B cell (primary cell): Measurements from ENCODE around the gene EVL.

Experiments
- CTCF ChIP-seq: fragments of 200-600 bp; IDR thresholded peaks from one replicate; pipeline ENCODE4 v1.8.0; 2022; ENCODE audit warnings: antibody characterized with exemption, mild to moderate bottlenecking
- EZH2 ChIP-seq: IDR thresholded peaks from 2 replicates; pipeline ENCODE4 v1.6.1; 2012; ENCODE audit warnings: borderline replicate concordance, low read depth, mild to moderate bottlenecking, moderate library complexity, low read length; ENCODE audit not compliant: insufficient read depth, poor library complexity, severe bottlenecking

- TF ChIP-seq CTCF (no peak), EZH2 (no peak)
Measured at GRCh38 chr14:100190126-100190525, 124.9 kb downstream of the EVL start.
